HCT116 (cell line): ENCODE results near the gene LTBP1.

ENCODE experiments used
- CBX3 ChIP-seq: IDR thresholded peaks from 2 replicates; pipeline ENCODE4 v1.6.1; 2012; ENCODE audit warnings: low read depth
- CEBPB ChIP-seq: IDR thresholded peaks from 2 replicates; pipeline ENCODE4 v1.6.1; 2012; ENCODE audit warnings: low read depth
- EGR1 ChIP-seq: IDR thresholded peaks from 2 replicates; pipeline ENCODE4 v1.6.1; 2012; ENCODE audit warnings: low read depth
- ELF1 ChIP-seq: IDR thresholded peaks from 2 replicates; pipeline ENCODE4 v1.6.1; 2012; ENCODE audit warnings: low read depth, borderline replicate concordance
- EZH2 ChIP-seq: fragments of 200-600 bp; sonication (generic); IDR thresholded peaks from 2 replicates; pipeline ENCODE4 v1.6.1; 2017; ENCODE audit warnings: antibody characterized with exemption, mixed run types
- JUND ChIP-seq: IDR thresholded peaks from 2 replicates; pipeline ENCODE4 v1.6.1; 2012
- POLR2A ChIP-seq: IDR thresholded peaks from 2 replicates; pipeline ENCODE4 v1.7.0; 2011; ENCODE audit warnings: borderline replicate concordance; ENCODE audit not compliant: insufficient read depth, insufficient read length; ENCODE audit errors: extremely low read depth
- POLR2AphosphoS5 ChIP-seq: IDR thresholded peaks from 2 replicates; pipeline ENCODE4 v1.6.1; 2011; ENCODE audit warnings: mild to moderate bottlenecking, low read depth, low read length, moderate library complexity
- RAD21 ChIP-seq: IDR thresholded peaks from 2 replicates; pipeline ENCODE4 v1.6.1; 2012; ENCODE audit warnings: low read depth, mild to moderate bottlenecking
- SIN3A ChIP-seq: IDR thresholded peaks from 2 replicates; pipeline ENCODE4 v1.6.1; 2012; ENCODE audit warnings: low read depth
- SRF ChIP-seq: IDR thresholded peaks from 2 replicates; pipeline ENCODE4 v1.6.1; 2012; ENCODE audit warnings: low read depth
- ZNF274 ChIP-seq: fragments of 200-500 bp; sonication (Bioruptor generic); IDR thresholded peaks from 2 replicates; pipeline ENCODE4 v1.6.1; 2014; ENCODE audit warnings: mild to moderate bottlenecking, low read depth, low read length, inconsistent platforms
- TF ChIP-seq, protein P1 (sequence below): IDR thresholded peaks from 2 replicates; pipeline ENCODE4 v1.6.1; 2012; ENCODE audit warnings: low read depth
- TF ChIP-seq, protein P2 (sequence below), 3 experiments: fragments of 200-600 bp in 1 of 3; sonication (generic) in 1 of 3; IDR thresholded peaks in 2 of 3; conservative IDR thresholded peaks in 1 of 3; 2 replicates each; pipeline ENCODE4 v1.5.1; 2012 to 2017; ENCODE audit warnings: low read depth in 2 of 3, low read length in 2 of 3, antibody characterized with exemption in 1 of 3, borderline replicate concordance in 1 of 3, control low read depth in 1 of 3, mild to moderate bottlenecking in 1 of 3, mixed read lengths in 1 of 3, mixed run types in 1 of 3, moderate library complexity in 1 of 3; ENCODE audit not compliant: insufficient read depth in 1 of 3

GRCh38 chr2:33204945-33205344 lies 258.2 kb downstream of the LTBP1 start:
- TF ChIP-seq, protein P1, sequence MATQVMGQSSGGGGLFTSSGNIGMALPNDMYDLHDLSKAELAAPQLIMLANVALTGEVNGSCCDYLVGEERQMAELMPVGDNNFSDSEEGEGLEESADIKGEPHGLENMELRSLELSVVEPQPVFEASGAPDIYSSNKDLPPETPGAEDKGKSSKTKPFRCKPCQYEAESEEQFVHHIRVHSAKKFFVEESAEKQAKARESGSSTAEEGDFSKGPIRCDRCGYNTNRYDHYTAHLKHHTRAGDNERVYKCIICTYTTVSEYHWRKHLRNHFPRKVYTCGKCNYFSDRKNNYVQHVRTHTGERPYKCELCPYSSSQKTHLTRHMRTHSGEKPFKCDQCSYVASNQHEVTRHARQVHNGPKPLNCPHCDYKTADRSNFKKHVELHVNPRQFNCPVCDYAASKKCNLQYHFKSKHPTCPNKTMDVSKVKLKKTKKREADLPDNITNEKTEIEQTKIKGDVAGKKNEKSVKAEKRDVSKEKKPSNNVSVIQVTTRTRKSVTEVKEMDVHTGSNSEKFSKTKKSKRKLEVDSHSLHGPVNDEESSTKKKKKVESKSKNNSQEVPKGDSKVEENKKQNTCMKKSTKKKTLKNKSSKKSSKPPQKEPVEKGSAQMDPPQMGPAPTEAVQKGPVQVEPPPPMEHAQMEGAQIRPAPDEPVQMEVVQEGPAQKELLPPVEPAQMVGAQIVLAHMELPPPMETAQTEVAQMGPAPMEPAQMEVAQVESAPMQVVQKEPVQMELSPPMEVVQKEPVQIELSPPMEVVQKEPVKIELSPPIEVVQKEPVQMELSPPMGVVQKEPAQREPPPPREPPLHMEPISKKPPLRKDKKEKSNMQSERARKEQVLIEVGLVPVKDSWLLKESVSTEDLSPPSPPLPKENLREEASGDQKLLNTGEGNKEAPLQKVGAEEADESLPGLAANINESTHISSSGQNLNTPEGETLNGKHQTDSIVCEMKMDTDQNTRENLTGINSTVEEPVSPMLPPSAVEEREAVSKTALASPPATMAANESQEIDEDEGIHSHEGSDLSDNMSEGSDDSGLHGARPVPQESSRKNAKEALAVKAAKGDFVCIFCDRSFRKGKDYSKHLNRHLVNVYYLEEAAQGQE: no peak
- TF ChIP-seq, protein P2, sequence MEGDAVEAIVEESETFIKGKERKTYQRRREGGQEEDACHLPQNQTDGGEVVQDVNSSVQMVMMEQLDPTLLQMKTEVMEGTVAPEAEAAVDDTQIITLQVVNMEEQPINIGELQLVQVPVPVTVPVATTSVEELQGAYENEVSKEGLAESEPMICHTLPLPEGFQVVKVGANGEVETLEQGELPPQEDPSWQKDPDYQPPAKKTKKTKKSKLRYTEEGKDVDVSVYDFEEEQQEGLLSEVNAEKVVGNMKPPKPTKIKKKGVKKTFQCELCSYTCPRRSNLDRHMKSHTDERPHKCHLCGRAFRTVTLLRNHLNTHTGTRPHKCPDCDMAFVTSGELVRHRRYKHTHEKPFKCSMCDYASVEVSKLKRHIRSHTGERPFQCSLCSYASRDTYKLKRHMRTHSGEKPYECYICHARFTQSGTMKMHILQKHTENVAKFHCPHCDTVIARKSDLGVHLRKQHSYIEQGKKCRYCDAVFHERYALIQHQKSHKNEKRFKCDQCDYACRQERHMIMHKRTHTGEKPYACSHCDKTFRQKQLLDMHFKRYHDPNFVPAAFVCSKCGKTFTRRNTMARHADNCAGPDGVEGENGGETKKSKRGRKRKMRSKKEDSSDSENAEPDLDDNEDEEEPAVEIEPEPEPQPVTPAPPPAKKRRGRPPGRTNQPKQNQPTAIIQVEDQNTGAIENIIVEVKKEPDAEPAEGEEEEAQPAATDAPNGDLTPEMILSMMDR (IDR thresholded peaks at IDR 0.05 in 2 of 3, conservative IDR thresholded peaks at IDR 0.05 in 1 of 3; ENCODE audit: borderline replicate concordance in 1 of 3, insufficient read depth in 1 of 3, low read depth in 2 of 3, low read length in 2 of 3): no peak
- TF ChIP-seq CEBPB (no peak), EZH2 (no peak), POLR2AphosphoS5 (no peak), POLR2A (no peak), ELF1 (no peak), CBX3 (no peak), RAD21 (no peak), ZNF274 (no peak), EGR1 (no peak), SIN3A (no peak), SRF (no peak), JUND (no peak)
